Heart left ventricle (tissue), 13 donors: Measurements from ENCODE around the gene ZNF346.

ENCODE experiments used
- POLR2A ChIP-seq, 2 donors: fragments of 450-650 bp; IDR thresholded peaks; one replicate each; pipeline ENCODE4 v1.6.1; 2017; ENCODE audit warnings: antibody characterized with exemption in 2 of 2, mild to moderate bottlenecking in 2 of 2, moderate library complexity in 2 of 2
- TF ChIP-seq, protein P1 (sequence below), 12 donors: fragments of 200-600 bp; sonication (generic) in 4 of 12; IDR thresholded peaks; one replicate each; pipeline versions ENCODE4 v1.5.0 to v1.8.0; 2018 to 2022; ENCODE audit warnings: antibody characterized with exemption in 12 of 12, mild to moderate bottlenecking in 5 of 12
- donor health status: ischemic (EF 13 %, LVEDD 7.1; RV severe dilation, severe dysfunction).
- donor health status: DM: no; HTN: yes; CAD: no.
- donor health status: DM: no; HTN: no; CAD: no.
- donor health status: ischemic (EF 25% LVEDD 6.9; RV normal size, moderate dysfunction).
- donor health status: ischemic (EF 25% LVEDD 5.7; RV mildly dilated, moderate dysfunction).
- donor health status: ischemic (EF 35%, LVEDD 5.7; RV mildly dilated, moderate dysfunction).
- donor health status: nonischemic (EF 11% LVEDD 7.7; RV severe dilation, severe dysfunction).
- donor health status: DM: yes; HTN: yes; CAD: no.
- donor health status: PGD.
- donor health status: ischemic (EF 29% LVEDD 5.4; RV normal size, mild dysfunction).
- donor health status: nonischemic (EF 23%, LVEDD 6.1; RV moderate dilation, normal function).

DNA sequence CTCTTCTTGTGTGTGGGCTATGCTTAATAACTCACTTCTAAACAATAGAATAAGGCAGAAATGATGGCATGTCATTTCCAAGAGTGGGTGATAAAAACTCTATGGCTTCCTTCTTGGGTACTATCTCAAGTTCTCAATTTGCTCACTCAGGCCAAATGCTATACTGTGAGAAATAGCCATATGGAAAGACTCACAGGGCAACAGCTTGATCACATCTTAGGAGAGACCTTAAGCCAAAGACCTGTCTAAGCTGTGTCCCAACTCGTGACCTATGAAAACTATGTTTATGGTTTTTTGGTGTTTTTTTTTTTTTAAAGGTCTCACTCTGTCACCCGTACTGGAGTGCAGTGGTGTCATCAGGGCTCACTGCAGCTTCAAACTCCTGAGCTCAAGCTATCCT is 13.8 kb upstream of the ZNF346 start:
- TF ChIP-seq, protein P1, sequence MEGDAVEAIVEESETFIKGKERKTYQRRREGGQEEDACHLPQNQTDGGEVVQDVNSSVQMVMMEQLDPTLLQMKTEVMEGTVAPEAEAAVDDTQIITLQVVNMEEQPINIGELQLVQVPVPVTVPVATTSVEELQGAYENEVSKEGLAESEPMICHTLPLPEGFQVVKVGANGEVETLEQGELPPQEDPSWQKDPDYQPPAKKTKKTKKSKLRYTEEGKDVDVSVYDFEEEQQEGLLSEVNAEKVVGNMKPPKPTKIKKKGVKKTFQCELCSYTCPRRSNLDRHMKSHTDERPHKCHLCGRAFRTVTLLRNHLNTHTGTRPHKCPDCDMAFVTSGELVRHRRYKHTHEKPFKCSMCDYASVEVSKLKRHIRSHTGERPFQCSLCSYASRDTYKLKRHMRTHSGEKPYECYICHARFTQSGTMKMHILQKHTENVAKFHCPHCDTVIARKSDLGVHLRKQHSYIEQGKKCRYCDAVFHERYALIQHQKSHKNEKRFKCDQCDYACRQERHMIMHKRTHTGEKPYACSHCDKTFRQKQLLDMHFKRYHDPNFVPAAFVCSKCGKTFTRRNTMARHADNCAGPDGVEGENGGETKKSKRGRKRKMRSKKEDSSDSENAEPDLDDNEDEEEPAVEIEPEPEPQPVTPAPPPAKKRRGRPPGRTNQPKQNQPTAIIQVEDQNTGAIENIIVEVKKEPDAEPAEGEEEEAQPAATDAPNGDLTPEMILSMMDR (IDR thresholded peaks at IDR 0.05), result no peak
- TF ChIP-seq POLR2A (IDR thresholded peaks at IDR 0.05), result no peak
